Stimulated activated CD4-positive, alpha-beta T cell treated with anti-CD3 and anti-CD28 coated beads, TNF-alpha, amount 100 ng/mL, for 24 hours (primary cell): ENCODE results near the gene SVIL.
A peak's percentile ranks its signal among the peaks of the same experiment; 100 is the strongest.
"Not testable (repeated sequence)": the region's sequence is repeated elsewhere in the genome, so short reads cannot be mapped to it uniquely, and the experiment has no call there.

Experiments
- DNase-seq, 3 experiments: peaks; one replicate each; pipeline ENCODE4 v3.0.0-alpha.2; 2020; ENCODE audit warnings: low read depth in 3 of 3

SVIL gene

DNA sequence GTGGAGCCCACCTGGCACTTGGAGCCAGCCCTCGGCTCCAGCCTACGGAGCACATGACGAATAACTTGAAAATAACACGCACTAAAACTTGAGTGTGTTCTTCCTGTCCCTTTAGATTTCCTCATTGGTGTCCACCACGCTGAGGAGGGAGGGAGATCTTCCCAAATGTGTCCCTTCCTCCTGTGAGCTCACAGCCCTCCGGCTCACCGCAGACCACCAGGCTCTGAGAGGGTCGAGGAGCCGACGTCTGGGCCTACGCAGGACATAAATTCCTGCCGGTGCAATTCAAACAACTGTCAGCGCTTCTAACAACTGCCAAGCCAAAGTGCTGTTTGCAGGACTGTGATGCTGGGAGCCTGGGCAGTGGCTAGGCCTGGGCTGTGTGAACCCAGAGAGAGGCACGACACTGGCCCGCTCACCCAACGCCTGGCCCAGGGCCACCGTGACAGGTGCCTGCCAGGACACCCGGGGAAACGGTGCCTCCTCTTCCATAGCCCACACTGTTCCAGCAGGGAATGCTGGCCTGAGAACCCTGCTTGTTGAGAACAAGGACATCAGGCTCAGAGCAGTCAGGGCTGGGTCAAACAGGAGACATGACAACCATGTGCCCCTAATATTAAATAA, 118.3 kb downstream of the SVIL start:
- DNase-seq: not testable (repeated sequence)

DNA sequence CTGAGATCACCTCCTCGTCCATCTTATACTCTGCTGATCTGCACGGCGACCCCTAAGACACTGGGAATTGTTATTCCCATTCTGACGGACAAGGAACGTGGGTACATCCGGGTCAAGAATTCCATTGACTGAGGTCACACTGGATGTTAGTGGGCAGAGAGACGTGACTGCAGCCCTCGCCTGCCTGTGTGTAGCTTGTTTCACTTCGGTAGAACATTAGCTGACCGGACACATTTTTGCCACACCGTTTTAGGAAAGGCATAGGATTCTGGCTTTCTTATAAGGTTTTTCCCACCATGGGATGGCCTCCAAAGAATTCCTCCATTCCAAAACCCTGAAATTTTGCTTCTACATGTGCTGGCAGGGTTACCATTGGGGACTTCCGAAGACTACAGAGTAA, 118.9 kb downstream of the SVIL start:
- DNase-seq: not testable (repeated sequence)

DNA sequence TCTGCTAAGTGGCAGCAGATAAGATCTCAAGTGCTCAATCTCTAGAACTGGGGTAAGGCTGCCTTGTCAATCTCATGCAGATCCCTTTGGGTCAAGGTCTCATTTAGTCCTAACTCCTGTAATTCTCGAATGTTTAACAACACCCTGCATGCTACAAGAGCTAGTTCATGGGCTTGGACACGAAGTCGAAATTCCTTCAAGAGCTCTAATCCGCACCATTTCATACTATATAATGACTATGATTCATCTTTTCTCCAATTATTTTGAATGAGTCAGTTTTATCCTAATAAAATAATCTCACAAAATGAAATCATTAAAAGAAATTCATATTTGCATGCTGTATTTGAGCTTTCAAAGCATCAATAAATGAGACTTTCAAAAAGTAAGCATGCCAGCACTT, 119.7 kb downstream of the SVIL start:
- DNase-seq: not testable (repeated sequence)

- DNase-seq: no peak
These were observed 120.5 kb downstream of the SVIL start for GRCh38 chr10:29514306-29514705.

GRCh38 chr10:29512425-29512974, 122.3 kb downstream of the SVIL start:
- DNase-seq: no peak

GRCh38 chr10:29511806-29512205, 123.0 kb downstream of the SVIL start:
- not testable (repeated sequence) for DNase-seq

GRCh38 chr10:29510483-29511157, 124.2 kb downstream of the SVIL start:
- DNase-seq: not testable (repeated sequence)

DNA sequence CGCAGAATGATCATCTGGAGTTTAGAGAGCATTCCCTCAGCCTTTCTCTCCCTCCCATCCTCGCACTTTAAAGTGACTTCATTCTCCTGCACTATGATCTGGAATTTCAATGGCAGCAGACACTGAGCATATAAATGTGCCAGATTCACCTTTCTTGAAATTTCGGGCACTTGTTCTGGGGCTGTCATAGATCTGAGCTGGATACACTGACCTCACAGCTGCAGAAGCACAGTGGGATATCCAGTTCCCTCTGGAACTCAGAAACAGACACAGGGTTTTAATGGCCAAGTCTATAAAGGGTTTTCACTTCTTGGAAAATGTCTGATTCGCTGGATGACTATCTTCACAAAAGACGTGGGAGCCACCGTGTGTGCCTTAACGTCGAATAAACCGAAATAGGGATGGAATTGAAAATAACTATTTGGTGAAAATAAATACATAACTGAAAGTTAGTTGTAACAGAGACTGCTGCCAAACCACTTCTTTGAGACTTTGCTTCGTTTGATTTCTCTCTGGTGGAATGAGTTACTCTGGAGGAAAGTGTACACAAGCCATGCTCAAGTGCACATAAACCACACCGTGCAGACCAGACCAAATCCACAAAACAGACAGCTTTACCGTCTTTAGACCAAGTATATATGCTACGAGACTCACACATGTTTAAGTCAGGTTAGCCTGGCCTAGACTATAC, 126.1 kb downstream of the SVIL start:
- no peak for DNase-seq

DNA sequence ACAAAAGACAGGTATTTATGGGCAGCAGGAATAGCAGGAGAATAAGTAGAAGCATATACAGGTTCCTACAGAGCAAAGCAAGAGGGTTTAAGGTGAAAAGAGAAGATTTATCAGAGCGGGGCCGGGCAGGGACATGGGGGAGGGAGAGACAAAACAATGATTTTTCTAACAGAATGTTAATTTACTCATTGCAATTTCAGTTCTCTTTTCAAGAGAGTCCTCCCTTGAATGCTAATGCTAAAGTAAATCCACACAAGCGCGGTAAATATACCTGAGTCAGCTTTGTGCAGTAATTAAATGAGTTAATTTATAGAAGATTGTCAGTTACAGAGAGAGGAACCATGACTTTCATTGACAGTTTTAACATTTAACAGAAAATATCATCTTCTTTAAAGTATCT, 127.0 kb downstream of the SVIL start:
- DNase-seq: not testable (repeated sequence)

DNA sequence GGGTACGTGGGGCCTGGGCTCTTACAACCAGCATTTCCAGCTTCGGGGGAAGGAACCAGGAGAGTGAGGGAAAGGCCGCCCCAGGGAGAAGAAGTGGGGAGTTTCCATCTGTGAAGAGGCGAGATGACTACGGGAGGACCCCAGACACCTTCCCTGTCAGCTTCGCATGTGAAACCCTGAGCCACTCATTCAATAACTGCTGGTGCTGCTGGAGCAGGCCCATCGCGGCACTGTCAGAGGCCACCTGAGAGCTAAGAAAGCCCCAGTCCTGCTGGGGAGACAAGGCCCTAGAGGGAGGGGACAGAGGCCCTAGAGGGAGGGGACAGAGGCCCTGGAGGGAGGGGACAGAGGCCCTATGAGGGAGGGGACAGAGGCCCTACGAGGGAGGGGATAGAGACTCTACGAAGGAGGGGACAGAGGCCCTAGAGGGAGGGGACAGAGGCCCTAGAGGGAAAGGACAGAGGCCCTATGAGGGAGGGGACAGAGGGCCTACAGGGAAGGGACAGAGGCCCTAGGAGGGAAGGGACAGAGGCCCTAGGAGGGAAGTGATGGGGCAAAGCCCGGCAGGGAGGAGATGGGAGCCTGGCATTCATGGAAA, 128.3 kb downstream of the SVIL start:
- not testable (repeated sequence) for DNase-seq

DNA sequence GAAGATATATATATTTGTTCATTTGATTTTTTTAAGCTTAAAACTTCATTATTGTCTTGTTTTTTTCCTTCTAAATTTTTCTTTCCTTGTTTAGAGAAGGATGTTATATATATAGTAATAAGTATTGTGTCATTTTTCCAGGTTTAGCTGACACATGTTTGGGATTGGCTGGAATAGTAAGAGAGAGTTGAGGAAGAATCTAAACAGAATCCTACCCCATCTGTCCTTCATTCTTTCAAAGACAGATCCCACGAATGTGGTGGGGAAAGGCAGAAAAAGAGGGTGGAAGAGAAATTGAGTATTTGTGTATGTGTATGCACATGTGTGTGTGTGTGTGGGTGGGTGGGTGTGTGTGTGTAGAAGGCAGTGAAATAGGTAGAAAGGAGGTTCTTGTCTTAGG, 132.4 kb downstream of the SVIL start:
- no peak for DNase-seq

DNA sequence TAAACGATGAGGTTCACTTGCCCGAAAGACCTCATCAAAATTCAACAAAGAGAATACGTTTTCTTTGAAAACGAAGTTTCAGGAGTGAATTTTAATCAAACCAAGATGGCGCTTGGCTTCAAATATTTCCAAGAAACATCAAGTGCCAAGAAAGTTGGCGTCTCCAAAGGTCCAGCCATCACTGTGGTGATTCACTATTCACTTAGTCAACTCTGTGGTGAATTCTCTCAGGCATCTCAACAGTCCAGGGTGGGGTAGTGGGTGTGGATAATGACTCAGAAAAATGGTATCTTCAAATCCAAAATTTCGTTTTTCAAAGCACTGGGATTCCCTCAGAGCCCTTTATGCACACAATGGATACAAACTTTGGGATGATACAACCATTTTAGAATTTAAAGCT, 133.1 kb downstream of the SVIL start:
- no peak for DNase-seq

DNA sequence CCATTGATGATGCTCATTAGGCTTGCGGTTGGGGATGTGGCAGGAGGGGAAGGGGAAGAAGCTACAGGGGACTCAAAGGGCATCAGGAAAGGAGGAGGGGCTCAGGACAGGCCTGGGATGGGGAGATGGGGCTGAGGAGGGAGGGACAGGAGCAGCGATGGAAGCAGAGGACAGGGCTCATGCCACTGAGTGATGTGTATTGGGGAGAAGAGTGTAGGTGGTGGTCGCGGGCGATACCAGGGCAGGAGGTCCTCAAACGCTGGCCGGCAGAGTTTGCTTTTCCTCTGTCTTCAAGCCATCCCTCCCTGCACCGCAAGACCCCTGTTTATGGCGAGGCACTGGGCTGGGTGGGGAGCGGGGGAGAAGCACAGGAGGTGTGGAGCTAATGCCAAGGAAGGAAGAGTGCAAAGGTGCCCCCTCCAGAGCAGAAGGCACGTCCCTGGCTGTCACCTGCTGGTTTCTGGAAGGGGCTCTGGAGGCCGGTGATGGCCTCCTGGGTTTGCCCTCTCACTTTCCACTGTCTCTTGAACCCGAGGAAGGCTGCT, 134.7 kb downstream of the SVIL start:
- DNase-seq: no peak

- DNase-seq: peak; percentile 19 to 62 (median 33)
These were observed 138.2 kb downstream of the SVIL start for GRCh38 chr10:29496341-29497162.

GRCh38 chr10:29495366-29495765, 139.4 kb downstream of the SVIL start:
- no peak for DNase-seq

GRCh38 chr10:29493697-29494096, 141.1 kb downstream of the SVIL start:
- no peak for DNase-seq

- no peak for DNase-seq
These were observed 142.0 kb downstream of the SVIL start for GRCh38 chr10:29492774-29493173.

GRCh38 chr10:29491918-29492317, 142.9 kb downstream of the SVIL start:
- no peak for DNase-seq

- DNase-seq: not testable (repeated sequence)
These were observed 143.9 kb downstream of the SVIL start for GRCh38 chr10:29490781-29491280.

DNA sequence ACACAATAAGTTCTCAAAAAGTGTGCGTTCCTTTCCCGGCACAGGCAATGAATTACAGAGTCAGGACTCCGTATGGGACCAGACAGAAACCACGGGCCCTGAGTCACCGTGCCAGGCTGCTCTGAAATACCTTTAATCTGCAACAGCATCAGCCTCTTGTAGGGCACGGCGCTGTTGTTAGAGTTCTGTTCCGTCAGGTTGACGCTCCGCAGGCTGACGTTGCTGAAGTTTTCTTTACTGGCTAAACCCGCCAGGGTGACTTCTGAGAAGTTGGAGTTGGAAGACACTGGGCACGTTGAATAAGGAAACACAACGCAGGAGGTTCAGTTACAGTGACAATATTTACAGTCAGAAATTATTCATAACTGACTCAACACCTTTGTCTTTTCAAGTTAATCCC, 146.3 kb downstream of the SVIL start:
- not testable (repeated sequence) for DNase-seq

DNA sequence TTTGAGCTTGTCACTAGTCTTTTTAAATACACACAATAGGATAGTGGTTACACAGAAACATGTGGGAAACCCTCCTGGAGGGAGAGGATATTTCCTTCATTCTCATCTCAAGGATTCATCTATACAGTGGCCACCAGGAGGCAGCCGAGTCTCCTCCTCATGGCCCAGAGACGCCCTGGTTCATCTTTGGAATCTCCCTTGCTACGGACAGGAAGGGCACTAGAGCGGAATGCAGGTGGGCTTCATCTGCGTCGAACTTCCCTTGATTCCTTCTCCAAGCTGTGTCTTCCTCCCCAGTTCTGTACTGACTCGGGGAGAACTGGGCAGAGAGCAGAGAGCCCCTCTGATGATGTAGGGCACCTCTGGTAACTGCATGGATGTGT, 146.9 kb downstream of the SVIL start:
- not testable (repeated sequence) for DNase-seq
